Gastroesophageal sphincter (tissue), 3 donors: ENCODE data around the gene PLEKHG2.

Source experiments
- EP300 ChIP-seq: sonication (generic); formaldehyde crosslinking; IDR thresholded peaks from one replicate; pipeline ENCODE4 v1.6.1; 2017; ENCODE audit warnings: antibody characterized with exemption, mild to moderate bottlenecking
- POLR2A ChIP-seq, 2 donors: fragments of 450-650 bp; IDR thresholded peaks; one replicate each; pipeline ENCODE4 v1.6.1; 2017; ENCODE audit warnings: antibody characterized with exemption in 2 of 2, mild to moderate bottlenecking in 2 of 2, moderate library complexity in 1 of 2
- POLR2AphosphoS5 ChIP-seq: sonication (generic); formaldehyde crosslinking; IDR thresholded peaks from one replicate; pipeline ENCODE4 v1.6.1; 2017; ENCODE audit warnings: antibody characterized with exemption
- TF ChIP-seq, protein P1 (sequence below), 4 experiments: fragments of 200-600 bp in 2 of 4; fragments of 450-650 bp in 2 of 4; sonication (generic) in 1 of 4; IDR thresholded peaks; one replicate each; pipeline ENCODE4 v1.5.1; 2017 to 2019; ENCODE audit warnings: antibody characterized with exemption in 4 of 4, mild to moderate bottlenecking in 2 of 4, moderate library complexity in 2 of 4

GRCh38 chr19:39401549-39402345 is 10.7 kb upstream of the PLEKHG2 start:
- TF ChIP-seq POLR2AphosphoS5 (peak; percentile 35), POLR2A (IDR thresholded peaks at IDR 0.05) (no peak), EP300 (no peak)
- TF ChIP-seq, protein P1, sequence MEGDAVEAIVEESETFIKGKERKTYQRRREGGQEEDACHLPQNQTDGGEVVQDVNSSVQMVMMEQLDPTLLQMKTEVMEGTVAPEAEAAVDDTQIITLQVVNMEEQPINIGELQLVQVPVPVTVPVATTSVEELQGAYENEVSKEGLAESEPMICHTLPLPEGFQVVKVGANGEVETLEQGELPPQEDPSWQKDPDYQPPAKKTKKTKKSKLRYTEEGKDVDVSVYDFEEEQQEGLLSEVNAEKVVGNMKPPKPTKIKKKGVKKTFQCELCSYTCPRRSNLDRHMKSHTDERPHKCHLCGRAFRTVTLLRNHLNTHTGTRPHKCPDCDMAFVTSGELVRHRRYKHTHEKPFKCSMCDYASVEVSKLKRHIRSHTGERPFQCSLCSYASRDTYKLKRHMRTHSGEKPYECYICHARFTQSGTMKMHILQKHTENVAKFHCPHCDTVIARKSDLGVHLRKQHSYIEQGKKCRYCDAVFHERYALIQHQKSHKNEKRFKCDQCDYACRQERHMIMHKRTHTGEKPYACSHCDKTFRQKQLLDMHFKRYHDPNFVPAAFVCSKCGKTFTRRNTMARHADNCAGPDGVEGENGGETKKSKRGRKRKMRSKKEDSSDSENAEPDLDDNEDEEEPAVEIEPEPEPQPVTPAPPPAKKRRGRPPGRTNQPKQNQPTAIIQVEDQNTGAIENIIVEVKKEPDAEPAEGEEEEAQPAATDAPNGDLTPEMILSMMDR (IDR thresholded peaks at IDR 0.05): no peak
